Renal cortical epithelial cell (primary cell): ENCODE results near the gene ADAMTSL1. TPM values are rescaled to one million over a fixed set of nuclear protein-coding genes. Genes with fewer than 3 reads are reported as not detected.

ENCODE experiments used
- DNase-seq: peaks from one replicate; pipeline ENCODE4 v3.0.0-alpha.2; 2011; ENCODE audit warnings: low read depth
- total RNA-seq: library from RNA; depleted of rRNA; stranded (reverse); fragments of >200 nt; gene quantifications from 2 replicates; pipeline ENCODE4 v1.2.3, GENCODE V29; 2014

Gene ADAMTSL1
- total RNA-seq, 1 donor from 2014 or later = 1.5 TPM

GRCh38 chr9:18461496-18461895, 12.5 kb upstream of the ADAMTSL1 start:
- no peak for DNase-seq

GRCh38 chr9:18463991-18464390, 10.0 kb upstream of the ADAMTSL1 start:
- peak; percentile 84 for DNase-seq

- no peak for DNase-seq
Observed at GRCh38 chr9:18466101-18466500, 7.9 kb upstream of the ADAMTSL1 start.

- no peak for DNase-seq
Observed at GRCh38 chr9:18467696-18468095, 6.3 kb upstream of the ADAMTSL1 start.

- no peak for DNase-seq
Observed at GRCh38 chr9:18472435-18472834, 1.5 kb upstream of the ADAMTSL1 start.

- no peak for DNase-seq
Observed at GRCh38 chr9:18472841-18473251, 1.1 kb upstream of the ADAMTSL1 start.

- DNase-seq = no peak
Observed at GRCh38 chr9:18474783-18475182, 830 bp downstream of the ADAMTSL1 start.

GRCh38 chr9:18477121-18477660, 3.2 kb downstream of the ADAMTSL1 start:
- no peak for DNase-seq

- no peak for DNase-seq
Observed at GRCh38 chr9:18477719-18478118, 3.8 kb downstream of the ADAMTSL1 start.

GRCh38 chr9:18478501-18479361, 4.8 kb downstream of the ADAMTSL1 start:
- no peak for DNase-seq

- no peak for DNase-seq
Observed at GRCh38 chr9:18479405-18479804, 5.5 kb downstream of the ADAMTSL1 start.

- no peak for DNase-seq
Observed at GRCh38 chr9:18480662-18481093, 6.7 kb downstream of the ADAMTSL1 start.

- no peak for DNase-seq
Observed at GRCh38 chr9:18482371-18482770, 8.4 kb downstream of the ADAMTSL1 start.

GRCh38 chr9:18485714-18486113, 11.8 kb downstream of the ADAMTSL1 start:
- no peak for DNase-seq

GRCh38 chr9:18487611-18488010, 13.7 kb downstream of the ADAMTSL1 start:
- DNase-seq = no peak

- DNase-seq = no peak
Observed at GRCh38 chr9:18488886-18489285, 14.9 kb downstream of the ADAMTSL1 start.

- DNase-seq = no peak
Observed at GRCh38 chr9:18489861-18490260, 15.9 kb downstream of the ADAMTSL1 start.

- peak; percentile 97 for DNase-seq
Observed at GRCh38 chr9:18490641-18491370, 16.9 kb downstream of the ADAMTSL1 start.

- DNase-seq = no peak
Observed at GRCh38 chr9:18492612-18493011, 18.7 kb downstream of the ADAMTSL1 start.

GRCh38 chr9:18493451-18493993, 19.6 kb downstream of the ADAMTSL1 start:
- peak; percentile 89 for DNase-seq

- DNase-seq = no peak
Observed at GRCh38 chr9:18495065-18495464, 21.1 kb downstream of the ADAMTSL1 start.

GRCh38 chr9:18496256-18497000, 22.5 kb downstream of the ADAMTSL1 start:
- DNase-seq = no peak
